GM12873 (cell line): Measurements from ENCODE around the gene BIRC7.

Experiments
- TF ChIP-seq, protein P1 (sequence below): IDR thresholded peaks from 2 replicates; pipeline ENCODE4 v1.5.1; 2012; ENCODE audit warnings: low read depth, mild to moderate bottlenecking, moderate library complexity, low read length, control low read depth; ENCODE audit not compliant: insufficient read depth; ENCODE audit errors: missing control alignments

The BIRC7 gene

DNA sequence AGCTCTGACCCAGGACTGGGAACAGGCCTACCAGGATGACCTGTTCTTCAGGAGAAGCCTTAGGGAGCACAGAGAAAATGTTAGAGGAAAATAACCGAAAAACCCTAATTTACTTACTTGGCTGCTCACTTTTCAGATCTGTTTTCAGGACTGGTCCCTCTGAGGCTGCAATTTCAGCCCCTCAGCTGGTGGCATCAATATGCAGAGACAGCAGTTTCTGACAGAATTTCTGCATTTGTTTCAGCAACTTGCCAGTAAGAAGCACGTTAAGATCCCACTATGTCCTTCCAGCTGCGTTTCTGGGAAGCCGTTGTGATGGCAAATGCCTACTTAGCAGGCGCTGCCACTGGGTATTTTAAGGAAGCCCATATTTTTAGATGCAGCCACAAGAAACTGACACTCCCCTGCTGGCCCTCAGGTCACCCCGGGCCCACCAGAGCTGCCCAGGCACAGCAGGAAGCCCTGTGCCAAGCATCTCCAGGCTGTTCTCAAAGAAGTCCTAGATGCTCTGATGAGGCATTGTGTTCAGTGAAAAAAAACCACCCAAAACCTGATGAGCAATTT, 27.3 kb upstream of the BIRC7 start:
- TF ChIP-seq, protein P1, sequence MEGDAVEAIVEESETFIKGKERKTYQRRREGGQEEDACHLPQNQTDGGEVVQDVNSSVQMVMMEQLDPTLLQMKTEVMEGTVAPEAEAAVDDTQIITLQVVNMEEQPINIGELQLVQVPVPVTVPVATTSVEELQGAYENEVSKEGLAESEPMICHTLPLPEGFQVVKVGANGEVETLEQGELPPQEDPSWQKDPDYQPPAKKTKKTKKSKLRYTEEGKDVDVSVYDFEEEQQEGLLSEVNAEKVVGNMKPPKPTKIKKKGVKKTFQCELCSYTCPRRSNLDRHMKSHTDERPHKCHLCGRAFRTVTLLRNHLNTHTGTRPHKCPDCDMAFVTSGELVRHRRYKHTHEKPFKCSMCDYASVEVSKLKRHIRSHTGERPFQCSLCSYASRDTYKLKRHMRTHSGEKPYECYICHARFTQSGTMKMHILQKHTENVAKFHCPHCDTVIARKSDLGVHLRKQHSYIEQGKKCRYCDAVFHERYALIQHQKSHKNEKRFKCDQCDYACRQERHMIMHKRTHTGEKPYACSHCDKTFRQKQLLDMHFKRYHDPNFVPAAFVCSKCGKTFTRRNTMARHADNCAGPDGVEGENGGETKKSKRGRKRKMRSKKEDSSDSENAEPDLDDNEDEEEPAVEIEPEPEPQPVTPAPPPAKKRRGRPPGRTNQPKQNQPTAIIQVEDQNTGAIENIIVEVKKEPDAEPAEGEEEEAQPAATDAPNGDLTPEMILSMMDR, result no peak

GRCh38 chr20:63210011-63210605, 25.6 kb upstream of the BIRC7 start:
- TF ChIP-seq, protein P1, result no peak

GRCh38 chr20:63212393-63212730, 23.3 kb upstream of the BIRC7 start:
- TF ChIP-seq, protein P1, result no peak

DNA sequence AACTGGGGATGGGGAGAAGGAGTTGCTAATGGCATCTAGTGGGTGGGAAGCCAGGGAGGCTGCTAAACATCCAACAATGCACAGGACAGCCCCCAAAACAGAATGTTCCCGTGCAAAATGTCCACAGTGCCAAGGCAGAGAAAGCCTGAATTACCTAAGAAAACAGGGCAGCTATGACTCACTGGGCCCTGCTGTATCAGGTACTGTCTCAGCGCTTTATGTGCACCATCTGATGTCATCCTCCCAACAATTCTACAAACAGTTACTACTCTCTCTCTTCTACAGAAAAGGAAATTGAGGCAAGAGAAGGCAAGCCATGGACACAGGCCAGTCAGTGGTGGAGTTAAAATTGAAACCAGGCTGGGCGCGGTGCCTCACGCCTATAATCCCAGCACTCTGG, 22.9 kb upstream of the BIRC7 start:
- TF ChIP-seq, protein P1, result no peak

DNA sequence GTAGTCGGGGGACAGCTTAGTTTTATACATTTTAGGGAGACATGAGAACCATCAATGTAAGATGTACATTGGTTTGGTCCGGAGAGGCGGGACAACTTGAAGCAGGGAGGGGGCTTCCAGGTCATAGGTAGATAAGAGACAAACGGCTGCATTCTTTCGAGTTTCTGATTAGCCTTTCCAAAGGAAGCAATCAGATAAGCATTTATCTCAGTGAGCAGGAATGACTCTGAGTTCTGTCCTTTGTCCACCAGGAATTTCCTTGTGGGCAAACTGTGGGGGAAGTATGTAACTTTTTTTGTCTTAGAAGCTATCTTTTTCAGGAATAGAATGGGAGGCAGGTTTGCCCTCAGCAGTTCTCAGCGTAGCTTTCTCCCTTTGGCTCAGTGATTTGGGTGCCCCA, 21.2 kb upstream of the BIRC7 start:
- TF ChIP-seq, protein P1, result no peak

DNA sequence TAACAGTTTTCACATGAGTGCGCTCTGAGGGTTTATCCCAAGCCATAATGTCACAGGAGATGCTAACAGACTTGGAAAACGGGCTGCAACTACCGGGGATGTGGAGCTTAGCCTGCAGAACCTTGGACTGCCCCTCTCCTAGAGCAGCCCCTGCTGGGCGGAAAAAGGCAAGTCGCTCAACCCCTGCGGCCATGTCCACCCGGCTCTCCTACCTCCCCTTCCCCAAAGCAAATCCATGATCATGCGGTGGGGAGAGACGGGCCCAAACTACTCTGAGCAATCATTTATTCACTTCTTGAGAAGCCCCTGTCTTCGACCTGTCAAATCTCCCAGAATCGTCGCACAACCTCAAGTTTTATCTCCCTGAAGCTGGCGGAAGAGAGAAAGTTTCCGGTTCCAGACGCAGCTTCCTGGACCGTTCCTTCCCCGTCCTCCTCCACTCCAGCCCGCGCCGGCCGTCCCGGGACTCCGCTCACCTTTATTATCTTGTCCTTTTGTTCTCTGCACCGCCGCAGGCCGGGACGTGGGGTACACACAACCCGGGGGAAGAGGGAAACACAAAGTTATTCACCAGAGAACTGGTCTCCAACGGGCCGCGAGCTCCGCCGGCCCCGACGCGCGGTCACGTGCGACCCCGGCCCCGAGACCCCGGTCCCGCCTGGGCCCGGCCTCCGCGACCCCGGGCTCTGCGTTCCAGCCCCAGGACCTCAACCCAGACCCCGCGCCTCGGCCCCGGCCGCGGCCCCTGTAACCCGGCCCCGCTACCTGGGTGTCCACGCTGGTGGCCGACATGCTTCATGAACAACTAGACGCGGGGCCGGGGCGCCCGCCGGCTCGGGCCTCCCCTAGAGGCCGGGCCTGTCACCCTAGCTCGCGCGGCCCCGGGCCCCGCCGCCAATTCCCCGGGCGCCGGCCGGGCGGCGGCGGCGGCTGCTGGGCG, 20.3 kb upstream of the BIRC7 start:
- TF ChIP-seq, protein P1, result peak; percentile 60

DNA sequence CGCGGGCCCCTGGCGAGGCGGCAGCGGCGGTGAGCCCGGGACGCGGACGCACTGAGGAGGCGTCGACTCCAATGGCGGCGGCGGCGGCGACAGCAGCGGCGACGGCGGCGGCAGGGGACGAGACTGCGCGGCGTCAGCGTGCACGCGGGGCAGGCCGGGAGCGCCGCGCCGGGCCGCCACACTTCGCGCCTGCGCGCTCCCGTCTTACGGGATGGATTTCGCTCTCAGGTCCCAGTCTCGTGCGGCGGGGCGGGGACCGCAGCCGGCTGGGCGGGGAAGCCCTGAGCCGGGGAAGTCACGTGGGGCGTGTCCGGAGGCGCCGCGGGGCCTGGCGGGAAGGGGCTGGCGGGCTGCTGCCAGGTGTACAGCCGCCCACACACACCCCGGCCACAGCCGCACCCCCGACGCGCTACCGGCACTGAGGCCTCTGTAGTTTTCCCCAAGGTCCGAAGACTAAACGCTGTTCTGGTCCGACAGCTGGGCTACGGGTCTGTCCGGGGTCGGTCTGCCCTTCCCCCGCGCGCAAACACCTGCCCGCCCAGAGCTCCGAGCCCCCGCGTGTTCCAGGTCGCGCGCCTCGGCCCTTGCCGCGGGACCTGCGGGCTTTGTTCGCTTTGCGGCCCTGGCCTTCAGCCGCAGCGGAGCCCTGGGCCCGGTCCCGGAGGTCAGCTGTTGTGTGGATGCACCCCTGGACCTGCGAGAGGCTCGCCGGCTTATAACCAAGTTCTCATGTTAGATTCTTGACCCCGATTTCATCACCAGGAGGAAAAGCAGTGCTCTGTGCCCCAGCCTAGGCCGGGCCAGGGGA, 19.5 kb upstream of the BIRC7 start, which contains the start of gene YTHDF1:
TSS of gene YTHDF1 (minus strand) at position 91 of the 808 bp plus-strand sequence. CDS start 239 bp downstream, outside the sequence.
- TF ChIP-seq, protein P1, result no peak
